Fibroblast of peridontal ligament (primary cell): ENCODE data around the gene HINT3.
A peak's percentile ranks its signal among the peaks of the same experiment; 100 is the strongest.

Experiments
- DNase-seq: peaks from one replicate; pipeline ENCODE4 v3.0.0-alpha.2; 2010; ENCODE audit errors: extremely low read depth

HINT3 gene

DNA sequence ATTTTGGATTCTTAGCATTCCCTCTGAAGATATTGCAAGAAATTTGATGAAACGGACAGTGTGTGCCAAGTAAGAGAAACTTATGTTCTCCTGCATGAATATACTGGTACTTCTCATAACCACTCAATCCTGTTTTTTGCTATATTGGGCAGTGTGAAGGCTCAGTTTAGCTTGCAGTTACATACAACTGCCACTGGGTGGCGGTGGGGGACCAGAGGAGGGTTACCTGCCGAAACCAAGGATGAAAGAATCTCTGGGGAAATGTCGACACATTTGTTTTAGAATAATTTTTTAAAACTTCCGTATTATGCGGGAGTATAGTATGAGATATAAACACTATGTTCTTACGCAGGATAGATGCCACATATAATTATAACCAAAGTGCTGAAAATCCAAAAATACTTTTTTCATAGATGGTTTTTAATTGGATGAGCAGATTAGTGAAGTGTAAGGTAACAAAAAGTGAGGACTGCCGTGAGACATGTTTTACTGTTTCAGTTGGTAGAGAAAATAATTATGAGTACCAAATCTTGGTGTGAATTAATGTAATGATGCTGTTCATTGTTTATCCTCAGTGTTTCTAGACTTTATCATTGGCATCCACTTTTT lies 39.5 kb downstream of the HINT3 start:
- DNase-seq = peak; percentile 65

DNA sequence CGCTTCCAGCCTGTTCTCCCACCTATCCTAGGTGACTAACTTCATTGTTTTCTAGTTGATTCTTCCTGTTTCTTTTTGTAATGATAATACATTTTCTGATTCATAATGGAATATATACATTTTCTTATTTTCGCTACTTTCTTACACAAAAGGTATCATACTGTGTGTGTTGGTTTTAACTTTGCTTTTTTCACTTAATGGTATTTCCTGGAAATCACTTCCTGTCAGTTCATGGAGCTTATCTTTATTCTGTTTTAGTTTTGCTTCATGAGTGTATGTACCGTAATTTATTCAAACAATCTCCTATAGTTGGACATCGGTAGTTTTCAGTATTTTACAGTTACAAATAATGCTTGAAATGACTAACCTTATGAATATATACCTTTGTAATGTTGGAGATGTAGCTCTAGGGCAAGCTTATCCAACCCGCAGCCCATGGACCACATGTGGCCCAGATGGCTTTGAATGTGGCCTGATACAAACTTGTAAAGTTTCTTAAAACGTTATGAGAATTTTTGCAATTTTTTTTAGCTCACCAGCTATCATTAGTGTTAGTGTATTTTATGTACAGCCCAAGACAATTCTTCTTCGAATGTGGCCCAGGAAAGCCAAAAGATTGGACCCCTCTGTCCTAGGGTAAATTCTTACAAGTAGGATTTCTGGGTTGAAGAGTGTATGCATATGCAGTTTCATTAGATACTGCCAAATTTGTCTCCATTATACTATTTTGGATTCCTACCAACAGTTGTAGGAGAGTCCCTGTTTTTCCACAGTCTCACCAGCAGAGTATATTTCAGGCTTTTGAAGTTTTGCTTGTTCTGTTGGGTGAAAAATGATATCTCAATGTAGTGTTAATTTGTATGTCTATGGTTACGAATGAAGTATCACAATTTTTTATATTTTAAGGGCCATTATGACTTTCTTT lies 46.4 kb downstream of the HINT3 start:
- DNase-seq = no peak

DNA sequence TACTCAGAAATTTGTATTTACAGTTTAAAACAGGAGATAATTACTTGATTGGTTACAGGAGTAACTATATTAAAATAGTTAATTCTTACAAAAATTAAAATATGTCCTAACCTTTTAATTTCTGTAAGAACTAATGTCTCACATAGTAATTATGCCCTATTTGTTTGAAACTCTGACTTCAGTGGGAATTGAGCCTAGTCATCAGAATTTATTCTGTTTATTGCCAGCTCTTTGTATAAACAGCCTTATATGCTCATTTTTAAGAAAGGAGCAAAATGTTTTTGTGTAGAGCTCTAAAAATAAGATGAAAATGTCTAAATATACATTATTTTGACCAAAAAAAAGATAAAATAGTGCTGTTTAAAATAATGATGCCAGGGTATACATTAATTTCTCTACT lies 51.2 kb downstream of the HINT3 start:
- no peak for DNase-seq

DNA sequence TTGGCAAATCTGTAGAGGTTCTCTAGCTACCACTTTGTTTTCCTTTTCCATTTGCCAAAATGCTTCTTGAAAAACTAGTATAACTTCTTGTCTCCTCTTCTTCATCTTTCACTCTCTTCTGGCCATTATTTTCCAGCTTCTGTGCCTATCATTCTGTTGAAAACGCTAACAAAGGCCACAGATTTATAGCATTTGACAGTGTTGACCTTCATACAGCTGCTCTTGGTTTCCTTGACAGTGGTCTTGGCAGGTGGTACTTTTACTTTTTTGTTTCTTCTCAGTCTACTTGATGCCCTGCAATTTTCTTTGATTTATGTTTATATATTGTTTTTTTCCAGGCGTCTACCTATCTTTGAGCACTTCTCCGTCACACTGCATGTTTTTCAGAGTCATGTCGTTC lies 53.5 kb downstream of the HINT3 start:
- no peak for DNase-seq

DNA sequence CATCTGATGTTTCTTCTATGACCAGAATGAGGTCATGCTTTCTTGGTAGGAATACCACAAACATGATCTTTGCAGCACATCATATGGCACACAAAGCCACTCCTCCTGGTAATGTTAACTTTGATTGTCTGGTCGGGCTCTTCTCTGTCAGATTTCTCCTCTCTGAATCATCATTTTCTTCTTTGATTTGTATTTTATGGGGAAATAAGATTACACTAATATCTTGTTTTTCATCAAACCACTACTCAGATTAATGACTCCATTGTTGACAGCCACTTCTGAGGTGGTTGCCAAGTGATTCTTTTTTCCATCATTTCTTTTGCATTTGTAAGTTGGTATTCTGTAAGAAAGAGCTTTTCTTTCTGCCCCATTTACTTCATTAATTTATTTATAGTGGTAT lies 59.3 kb downstream of the HINT3 start:
- DNase-seq = no peak

DNA sequence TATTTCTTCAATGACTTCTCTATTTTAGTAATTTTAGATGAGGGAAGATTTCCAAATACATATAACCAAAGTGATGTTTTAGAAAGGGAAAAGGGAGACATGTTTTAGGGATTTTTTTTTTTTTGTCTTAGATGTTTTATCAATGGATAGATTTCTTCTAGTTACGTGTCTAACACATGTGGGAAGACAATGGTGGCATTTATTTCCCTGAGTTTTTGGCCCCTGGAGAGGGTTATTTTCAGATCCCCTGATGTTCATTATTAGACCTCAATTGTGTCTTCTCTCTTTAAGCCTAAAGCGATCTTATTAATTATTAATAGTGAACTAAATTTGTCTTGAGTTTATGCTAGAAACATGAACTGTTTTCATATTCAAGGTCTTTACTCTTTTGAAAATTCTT lies 60.0 kb downstream of the HINT3 start:
- no peak for DNase-seq

DNA sequence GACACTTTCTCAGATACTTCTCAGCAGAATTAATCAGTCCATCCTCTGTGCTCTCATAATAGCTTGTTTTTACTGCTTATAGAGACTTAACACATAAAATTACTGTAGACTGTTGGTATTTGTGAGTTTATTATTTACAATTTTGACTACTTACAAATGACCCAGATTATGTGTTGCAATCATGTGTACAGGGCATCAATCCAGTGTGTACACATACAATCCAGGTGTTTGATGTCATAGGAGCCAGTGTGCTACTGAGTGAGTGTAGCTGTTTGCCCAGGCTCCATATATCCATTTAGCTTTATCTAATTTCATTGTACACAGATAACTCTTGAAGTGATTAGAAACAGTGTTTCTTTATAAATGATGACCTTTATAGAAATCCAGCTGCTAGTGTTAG lies 61.1 kb downstream of the HINT3 start:
- DNase-seq = no peak

DNA sequence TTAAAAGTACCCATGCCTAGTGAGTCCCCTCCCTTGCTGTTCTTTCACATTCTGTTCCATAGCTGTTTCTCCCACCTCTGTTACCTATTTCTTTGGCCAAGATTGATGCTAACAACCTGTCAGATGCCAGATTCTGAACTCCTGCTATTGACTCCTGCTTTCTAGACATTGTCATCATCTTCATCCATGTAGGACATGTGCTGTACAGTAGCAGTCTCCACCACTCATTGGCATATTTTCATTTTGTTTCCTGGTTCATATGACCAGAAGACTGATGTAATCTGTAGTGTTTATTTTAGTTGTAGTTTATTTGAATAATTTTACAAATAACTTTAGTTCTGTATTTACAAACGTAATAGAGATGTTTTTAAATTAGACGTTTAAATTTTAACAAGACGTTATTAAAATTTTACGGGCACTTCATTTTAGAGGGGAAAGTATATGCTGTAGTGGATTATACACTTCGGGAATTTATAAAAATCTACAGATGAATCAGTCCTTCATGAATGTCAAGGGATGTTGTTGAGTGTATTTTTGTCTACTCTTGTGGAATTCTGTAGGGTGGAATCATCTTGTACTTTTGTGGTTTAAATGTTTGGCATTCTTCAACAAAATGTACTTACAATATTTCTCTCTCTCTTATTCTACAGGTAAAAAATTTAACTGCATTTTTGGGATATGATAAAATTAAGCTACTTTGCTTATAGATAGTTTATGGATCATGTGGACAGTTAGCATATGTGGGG lies 63.9 kb downstream of the HINT3 start:
- no peak for DNase-seq

DNA sequence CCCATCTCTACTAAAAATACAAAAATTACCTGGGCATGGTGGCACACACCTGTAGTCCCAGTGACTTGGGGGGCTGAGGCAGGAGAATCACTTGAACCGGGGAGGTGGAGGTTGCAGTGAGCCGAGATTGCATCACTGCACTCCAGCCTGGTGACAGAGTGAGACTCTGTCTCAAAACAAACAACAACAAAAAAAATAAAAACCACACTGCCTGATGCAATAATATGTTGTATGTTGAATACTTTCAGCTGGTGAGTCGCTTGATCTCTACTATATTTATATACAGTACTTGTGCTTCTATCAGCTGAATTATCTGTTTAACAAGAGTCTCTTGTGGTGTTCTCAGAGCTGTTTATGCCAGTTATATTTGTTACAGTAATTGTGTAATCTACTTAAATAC lies 66.9 kb downstream of the HINT3 start:
- peak; percentile 7 for DNase-seq

DNA sequence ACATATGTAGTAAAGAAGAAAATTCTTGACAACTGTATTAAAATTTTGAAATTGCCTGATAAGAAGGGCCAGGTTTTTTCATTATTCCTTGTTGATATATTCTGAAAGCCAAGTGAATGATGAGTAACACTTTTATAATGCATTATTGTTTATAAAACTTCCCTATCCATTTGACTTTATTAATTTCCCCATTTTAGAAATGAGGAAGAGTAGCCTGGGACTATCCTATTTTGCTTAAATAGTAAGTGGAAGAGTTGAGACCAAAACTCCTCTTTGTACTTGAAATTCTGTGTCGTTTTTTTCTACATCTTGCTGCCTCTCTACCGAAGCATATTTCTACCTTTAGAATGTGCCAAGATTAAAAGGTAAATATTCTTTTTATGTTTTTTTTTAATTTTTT lies 69.4 kb downstream of the HINT3 start:
- no peak for DNase-seq

DNA sequence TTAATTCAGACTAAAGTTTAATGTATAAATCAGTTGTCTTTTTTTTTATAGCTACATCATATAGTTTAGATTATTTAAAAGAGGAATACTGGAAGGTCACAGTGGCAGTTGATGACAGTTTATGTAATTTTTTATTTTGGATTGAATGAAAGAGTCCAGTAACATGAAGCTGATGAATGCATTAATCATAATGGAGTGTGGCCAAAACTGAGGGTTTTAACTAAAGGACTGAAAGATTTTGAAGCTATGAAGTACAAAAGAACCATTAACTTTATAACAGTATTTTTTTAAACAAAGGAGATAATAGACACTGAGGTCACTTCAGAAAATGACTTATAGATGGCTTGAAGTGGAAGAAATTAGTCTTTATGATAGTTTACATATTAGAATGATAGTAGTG lies 71.0 kb downstream of the HINT3 start:
- DNase-seq = peak; percentile 63
